Hematopoietic multipotent progenitor cell treated with erythropoietin and hydrocortisone succinate and interleukin-3 and kit ligand, for 17 days (in vitro differentiated cells): Measurements from ENCODE around the gene KCNMA1.

ENCODE experiments used
- DNase-seq: peaks from one replicate; pipeline ENCODE4 v3.0.0-alpha.2; 2015; ENCODE audit warnings: low spot score

Gene KCNMA1

GRCh38 chr10:76981251-76981650, 656.4 kb downstream of the KCNMA1 start:
- no peak for DNase-seq

- no peak for DNase-seq
Measured at GRCh38 chr10:76977901-76978300, 659.7 kb downstream of the KCNMA1 start.

DNA sequence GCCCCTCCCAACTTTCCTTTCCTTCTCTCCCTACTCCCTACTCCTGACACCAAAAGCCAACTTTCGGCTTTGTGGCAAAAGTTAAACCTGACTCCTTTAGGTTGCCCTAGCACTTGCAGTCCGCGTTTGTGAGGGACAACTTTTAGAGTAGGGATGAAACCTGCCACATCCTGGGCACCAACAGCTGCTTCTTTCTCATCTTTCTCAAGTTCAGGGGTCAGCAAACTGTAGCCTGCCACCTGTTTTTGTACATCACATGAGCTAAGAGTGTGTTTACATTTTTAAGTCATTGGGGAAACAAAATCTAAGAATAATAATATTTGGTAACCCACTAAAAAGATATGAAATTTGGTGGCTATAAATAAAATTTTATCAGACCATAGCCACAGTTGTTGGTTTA, 660.6 kb downstream of the KCNMA1 start:
- no peak for DNase-seq

- no peak for DNase-seq
Measured at GRCh38 chr10:76976142-76976541, 661.5 kb downstream of the KCNMA1 start.

GRCh38 chr10:76975126-76975525, 662.5 kb downstream of the KCNMA1 start:
- DNase-seq, result no peak

DNA sequence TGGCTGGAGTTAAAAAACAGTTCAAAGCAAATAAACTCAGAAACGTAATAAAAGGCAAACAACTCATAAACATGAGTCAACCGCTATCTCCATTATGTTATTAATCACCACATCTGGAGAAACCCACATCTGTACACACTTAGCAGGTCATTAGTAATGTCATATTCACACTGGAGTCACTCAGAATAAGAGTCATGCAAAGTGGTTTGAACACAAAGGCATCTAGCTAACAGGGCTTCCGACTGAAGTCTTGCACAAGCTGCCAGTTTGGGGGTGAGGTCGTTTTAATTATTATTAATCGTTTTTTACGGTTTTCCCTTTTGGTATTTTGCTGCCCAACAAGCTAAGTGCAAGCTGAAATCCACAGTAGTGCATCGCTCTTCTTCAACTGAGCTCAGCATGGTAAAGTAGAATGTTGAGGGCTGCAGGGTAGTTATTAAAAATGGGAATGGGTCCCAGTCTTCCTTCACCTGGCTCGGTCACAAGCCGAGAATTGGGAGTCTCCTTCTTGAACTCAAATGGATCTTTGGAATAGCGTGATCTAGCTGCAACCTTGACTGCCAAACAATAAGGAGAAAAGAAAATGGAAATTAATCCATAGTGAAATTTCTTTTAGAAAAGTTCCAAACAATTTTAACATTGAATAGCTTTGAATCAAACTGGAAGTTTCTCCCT, 663.5 kb downstream of the KCNMA1 start:
- DNase-seq, result no peak

- DNase-seq, result no peak
Measured at GRCh38 chr10:76973091-76974016, 664.3 kb downstream of the KCNMA1 start.

DNA sequence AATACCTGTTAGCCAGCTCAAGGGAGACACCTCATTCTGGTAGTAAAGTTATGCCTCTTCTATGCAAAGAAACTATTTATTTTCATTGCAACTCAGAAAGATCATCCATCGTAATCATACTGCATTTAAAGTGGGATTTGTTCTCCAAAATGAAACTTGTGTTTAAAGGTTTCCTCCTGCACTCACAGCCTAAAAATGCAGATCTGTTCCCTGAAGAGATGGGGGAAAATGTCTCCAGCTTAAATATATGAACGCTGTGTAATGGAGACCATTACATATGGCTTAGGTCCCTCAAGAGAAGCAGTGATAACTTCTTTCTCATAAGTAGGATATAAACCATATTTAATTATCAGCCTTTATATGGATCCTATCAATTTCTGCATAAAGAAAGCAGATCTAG, 665.1 kb downstream of the KCNMA1 start:
- DNase-seq, result no peak

DNA sequence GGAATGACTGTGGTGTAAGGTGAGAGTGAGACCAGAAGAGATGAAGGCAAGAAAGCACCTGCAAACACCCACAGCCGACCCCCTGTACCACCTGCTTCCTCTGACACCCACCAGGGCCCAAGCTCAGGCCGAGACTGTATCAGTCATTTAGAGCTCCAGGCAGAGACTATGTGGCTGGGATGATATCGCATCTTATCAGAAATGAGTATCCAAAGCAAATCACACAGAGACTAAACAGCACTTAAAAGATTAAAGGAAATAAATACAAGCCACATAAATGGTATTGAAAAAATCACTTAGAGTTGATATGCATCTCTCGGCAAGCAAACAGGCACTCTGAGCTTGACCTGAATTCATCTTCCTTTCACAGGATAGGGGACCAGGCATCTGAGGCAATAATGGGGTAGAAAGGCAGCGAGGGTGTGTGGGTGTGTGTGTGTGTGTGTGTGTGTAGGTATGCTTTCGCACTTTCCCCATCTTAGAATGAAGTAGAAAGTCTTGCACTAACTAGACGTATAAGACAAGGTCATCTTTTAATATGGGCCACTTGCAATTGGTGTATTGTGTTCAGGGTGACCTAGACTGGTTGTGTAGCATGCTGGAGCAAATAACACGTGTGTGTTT, 665.9 kb downstream of the KCNMA1 start:
- DNase-seq, result no peak

GRCh38 chr10:76970711-76971519, 666.7 kb downstream of the KCNMA1 start:
- no peak for DNase-seq

DNA sequence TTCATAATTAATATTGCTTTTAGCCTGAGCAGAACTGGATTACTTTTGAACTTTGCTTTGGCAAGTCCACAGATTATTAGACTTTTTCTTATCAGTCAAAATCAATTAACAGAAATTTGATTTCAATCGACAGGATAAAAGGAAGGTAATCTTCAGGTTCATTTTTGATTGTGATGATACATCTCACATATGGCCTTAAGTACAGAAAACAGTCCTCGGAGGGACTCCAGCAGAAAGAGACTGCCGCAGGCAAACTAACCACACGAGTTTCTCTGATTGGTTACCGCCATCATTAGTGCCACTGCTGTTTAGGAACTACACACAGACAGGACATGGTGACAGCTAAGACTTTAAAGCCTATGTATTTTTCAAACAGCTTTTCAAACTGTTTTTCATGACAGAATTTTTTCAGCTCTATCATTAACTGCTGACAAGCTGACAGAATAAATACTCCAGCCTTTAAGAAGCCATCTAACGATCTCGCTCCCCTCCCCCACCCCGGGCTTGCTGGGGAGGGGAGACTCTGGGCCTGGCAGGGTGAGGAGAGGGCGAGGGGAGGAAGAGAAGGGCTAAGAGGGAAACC, 668.2 kb downstream of the KCNMA1 start:
- DNase-seq, result no peak

DNA sequence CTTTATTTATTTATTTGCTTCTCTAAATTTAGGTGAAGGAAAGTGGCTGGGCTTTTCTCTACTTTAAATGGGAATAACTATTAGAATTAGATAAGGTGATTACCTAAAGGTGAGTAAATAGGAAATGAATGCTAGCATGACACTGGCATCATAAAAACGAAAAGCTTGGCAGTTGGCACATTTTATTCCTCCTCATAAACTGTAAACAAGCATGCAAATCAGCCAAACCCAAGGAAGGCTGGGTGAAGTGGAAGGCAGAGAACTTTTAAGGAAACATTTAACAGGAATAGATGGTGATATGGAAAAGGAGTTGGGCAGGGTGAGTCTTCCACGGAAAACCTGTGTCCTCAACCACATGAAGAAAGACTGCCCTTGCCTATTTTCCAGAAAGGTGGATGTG, 669.1 kb downstream of the KCNMA1 start:
- no peak for DNase-seq

- no peak for DNase-seq
Measured at GRCh38 chr10:76962851-76963250, 674.8 kb downstream of the KCNMA1 start.

- DNase-seq, result no peak
Measured at GRCh38 chr10:76961841-76962240, 675.8 kb downstream of the KCNMA1 start.

- no peak for DNase-seq
Measured at GRCh38 chr10:76959111-76959510, 678.5 kb downstream of the KCNMA1 start.

DNA sequence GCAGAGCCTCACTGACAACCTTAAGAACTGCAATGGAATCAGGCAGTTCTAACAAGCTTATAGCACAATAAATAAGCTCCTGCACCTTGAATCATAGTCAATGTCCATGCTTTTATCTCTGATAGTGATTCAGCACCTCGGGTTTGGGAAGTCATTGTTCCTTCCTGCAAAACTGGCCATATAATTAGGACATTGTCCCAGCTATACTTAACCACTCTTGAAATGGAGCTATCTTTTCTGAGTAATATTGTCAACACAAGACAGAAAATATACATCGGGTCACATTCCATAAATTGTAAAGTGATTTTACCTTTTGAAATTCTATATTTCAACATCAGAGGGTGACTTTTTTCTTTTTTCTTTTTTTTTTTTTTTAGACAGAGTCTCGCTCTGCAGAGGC, 682.8 kb downstream of the KCNMA1 start:
- no peak for DNase-seq

DNA sequence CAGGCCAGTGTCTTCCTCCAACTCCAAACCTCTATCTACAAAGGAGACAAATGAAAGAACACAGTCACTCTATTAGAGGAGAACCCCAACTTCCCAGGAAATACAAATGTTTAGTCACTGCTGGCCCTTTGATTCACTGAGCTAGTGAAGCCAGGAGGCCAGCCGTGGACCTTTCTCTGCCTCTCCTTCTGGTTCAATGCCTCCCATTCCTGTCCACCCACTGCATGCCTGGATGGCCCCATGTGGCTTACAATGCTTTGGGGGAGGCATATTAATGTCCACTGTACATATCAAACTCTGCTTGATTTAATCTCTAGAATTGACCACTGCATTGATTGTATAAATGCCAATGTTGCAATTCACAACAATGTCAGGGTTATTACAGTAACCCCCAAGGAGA, 687.3 kb downstream of the KCNMA1 start:
- no peak for DNase-seq

DNA sequence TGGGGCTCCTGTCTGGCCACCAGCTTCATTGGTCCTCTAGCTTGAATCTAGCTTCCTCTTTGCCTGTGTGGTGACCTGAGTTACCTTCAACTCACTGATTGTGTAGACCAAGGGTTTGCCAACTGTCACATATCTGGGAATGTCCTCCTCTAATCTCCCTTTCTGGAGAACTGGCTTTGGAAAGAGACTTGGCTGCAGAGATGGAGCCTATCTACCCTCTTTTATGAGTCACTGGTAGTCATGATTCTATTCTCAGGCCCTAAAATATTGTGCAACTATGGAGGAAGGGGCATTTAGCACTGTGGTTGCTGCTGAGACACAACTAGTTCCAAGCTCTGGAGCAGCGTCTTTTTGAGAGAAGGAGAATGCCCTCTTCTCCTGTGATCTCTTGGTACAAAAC, 691.3 kb downstream of the KCNMA1 start:
- no peak for DNase-seq

DNA sequence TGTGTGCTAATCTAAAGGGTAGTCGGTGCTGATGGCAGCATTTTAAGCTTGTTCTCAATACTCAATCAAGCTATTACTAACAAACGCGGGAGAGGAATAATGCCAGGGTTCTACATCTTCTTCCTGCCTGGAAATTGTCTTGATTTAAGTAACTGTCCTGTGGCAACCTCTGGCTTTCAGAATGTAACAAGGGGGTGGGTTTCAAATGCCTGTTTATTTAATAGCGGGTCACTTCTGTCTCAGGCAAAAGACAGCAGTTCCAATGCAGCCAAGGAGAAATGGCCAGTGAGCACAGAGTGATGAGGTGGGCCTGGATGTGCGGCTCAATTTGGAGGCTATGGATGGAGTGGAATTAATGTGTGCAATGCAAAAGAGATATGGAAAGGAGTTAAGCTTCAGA, 692.4 kb downstream of the KCNMA1 start:
- no peak for DNase-seq

DNA sequence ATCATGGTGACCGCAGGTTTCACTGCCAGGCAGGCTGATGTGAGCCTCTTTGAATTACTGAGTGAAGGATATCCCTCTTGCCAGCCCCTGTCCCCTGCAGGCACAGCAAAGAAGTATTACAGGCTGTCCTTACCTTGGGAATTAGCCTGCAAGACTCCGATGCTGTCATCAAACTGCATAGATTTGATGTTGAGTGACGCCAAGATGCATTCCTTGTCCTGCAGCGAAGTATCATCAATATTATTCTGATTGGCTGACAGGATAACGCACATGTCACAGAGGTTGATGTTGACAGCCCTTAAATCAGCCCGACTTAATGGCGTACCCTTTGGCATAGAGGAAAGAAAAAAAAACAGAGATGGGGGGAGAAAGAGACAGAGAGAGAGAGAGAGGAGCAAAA, 693.0 kb downstream of the KCNMA1 start:
- no peak for DNase-seq

- DNase-seq, result no peak
Measured at GRCh38 chr10:76942628-76943416, 694.8 kb downstream of the KCNMA1 start.
